ENCODE results near the gene CDH2.

CDH2 gene

DNA sequence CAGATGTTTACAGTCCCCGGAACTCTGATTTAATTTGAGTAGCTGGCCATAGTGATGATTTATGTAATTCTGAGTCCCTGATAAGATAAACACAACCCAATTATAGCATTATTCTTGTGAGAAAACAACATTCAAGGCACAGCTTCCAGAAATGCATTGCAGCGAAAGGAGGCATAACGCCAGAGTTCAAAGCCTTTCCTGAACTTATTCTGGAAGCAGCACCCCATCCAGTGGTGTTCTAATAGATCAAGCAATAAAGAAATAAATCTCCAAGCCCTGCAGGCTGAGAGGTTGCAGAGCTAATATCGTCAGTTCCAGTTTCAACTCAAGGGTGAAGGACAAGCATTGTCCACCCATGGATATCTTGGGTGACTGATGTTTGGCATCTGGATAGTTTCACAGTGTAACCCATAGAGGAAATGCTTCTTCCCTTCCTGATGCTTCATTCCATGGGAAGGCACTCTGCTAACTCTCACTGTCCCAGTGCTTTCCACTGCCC, 18.8 kb downstream of the CDH2 start:
- DNase-seq (ENCODE audit: low read depth) = no peak
- TF ChIP-seq, protein P1, sequence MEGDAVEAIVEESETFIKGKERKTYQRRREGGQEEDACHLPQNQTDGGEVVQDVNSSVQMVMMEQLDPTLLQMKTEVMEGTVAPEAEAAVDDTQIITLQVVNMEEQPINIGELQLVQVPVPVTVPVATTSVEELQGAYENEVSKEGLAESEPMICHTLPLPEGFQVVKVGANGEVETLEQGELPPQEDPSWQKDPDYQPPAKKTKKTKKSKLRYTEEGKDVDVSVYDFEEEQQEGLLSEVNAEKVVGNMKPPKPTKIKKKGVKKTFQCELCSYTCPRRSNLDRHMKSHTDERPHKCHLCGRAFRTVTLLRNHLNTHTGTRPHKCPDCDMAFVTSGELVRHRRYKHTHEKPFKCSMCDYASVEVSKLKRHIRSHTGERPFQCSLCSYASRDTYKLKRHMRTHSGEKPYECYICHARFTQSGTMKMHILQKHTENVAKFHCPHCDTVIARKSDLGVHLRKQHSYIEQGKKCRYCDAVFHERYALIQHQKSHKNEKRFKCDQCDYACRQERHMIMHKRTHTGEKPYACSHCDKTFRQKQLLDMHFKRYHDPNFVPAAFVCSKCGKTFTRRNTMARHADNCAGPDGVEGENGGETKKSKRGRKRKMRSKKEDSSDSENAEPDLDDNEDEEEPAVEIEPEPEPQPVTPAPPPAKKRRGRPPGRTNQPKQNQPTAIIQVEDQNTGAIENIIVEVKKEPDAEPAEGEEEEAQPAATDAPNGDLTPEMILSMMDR (conservative IDR thresholded peaks at IDR 0.05; ENCODE audit: low read depth, low read length) = no peak
- no peak overlapping the region for H3K4me3 ChIP-seq (ENCODE audit: low read length)

DNA sequence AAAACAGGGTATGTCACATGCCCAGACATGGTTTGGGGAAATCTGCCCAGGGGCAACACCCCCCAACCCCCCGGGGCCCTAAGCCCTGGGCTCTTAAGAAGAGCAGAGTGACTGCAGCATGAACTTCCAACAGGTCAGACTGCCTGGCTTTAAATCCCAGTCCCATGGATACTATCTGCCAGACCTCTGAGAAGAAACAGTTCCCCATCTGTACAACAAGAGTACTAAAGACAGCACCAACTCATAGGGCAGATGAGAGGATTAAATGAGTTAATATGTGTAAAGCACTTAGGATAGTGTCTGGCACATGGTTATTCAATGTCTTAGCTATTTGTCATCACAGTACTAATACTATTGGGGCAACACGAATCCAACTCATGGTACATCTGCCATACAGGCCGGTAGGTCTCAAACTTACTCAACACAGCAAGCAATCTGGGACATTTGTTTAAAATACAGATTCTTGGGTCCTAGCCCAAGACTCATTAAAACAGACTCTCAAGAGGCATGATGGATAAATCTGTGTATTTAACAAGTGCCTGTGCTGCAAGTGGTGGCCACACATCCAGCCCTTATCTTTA, 23.4 kb downstream of the CDH2 start:
- TF ChIP-seq, protein P1 (conservative IDR thresholded peaks at IDR 0.05; ENCODE audit: low read depth, low read length) = no peak
- no peak for DNase-seq (ENCODE audit: low read depth)
- no peak overlapping the region for H3K4me3 ChIP-seq (ENCODE audit: low read length)

DNA sequence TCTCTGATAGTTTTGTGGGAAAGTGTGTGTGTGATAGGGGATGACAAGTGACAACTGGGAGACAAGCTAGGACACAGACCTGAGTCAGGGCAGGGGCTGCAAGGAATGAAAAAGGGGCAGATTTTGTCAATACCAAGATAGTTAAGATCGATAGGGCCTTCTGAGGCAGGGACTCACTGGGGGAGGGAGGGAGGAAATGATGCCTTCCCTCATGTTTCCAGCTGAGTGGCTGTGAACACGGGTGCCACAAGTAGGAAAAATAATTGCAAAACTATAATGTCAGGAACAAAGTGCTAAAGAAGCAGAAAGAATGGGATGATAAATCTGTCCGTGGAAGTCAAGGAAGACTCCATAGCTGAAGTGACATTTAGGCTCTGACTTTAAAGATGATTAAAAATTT, 24.2 kb downstream of the CDH2 start:
- TF ChIP-seq, protein P1 (conservative IDR thresholded peaks at IDR 0.05; ENCODE audit: low read depth, low read length) = no peak
- DNase-seq (ENCODE audit: low read depth) = no peak

DNA sequence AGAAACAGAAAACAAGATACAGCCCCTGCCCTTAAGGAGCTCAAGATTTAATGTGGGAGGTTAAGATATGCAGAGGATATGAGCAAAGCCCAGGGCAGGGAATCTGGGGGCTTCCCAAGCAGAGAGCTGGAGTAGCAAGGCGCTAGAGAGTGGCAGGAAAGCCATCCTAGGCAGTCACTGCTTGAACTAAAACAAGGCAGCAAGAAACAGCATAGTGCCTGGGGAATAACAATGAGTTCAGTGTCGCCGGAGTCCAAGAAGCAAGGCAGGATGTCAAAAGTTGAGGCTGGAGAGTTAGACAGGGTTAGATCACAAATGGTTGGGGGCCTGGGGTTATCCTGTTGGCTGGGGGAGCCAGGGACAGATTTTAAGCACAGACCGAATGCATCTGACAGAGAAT, 24.6 kb downstream of the CDH2 start:
- H3K4me3 ChIP-seq (ENCODE audit: low read length) = no peak overlapping the region
- no peak for DNase-seq (ENCODE audit: low read depth)
- TF ChIP-seq, protein P1 (conservative IDR thresholded peaks at IDR 0.05; ENCODE audit: low read depth, low read length) = no peak

More for the DNA sequence above, 24.2 kb downstream of the CDH2 start:
- no peak overlapping the region for H3K4me3 ChIP-seq (ENCODE audit: low read length)

DNA sequence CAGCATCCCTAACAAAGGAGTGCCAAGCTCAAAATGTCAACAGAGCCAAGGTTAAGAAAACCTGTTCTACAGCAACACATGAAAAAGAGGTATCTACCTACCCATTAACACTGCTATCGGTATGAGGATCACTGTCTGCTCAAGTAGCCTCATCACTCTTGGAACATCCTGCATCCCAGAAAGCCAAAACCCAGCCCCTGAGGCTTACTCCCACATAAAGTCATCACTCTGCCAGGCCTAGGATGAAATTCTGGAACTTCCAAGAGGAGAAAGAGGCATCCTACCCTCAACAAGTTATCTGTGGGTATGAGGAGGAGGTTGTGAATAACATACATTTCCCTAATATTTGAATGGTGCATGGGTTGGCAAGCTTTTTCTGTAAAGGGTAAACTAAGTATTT, 25.5 kb downstream of the CDH2 start:
- no peak overlapping the region for H3K4me3 ChIP-seq (ENCODE audit: low read length)
- DNase-seq (ENCODE audit: low read depth) = no peak
- TF ChIP-seq, protein P1 (conservative IDR thresholded peaks at IDR 0.05; ENCODE audit: low read depth, low read length) = no peak

DNA sequence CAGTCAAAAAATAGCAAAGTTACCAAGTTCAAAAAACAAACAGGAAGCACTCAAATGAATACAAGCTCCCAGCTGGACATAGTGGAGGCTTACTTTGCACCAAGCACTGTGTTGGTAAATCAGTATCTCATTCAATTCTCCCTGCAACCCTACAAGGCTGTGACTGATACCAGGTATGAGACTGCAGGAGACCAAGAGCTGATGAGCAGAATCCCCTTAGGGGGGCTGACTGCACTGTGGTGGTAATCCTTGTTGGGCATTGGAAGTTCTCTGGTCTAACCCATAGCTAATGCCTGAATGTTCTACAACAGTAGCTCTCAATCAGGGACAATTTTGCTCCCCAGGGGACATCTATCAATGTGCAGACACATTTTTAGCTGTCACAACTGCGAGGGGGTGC, 26.0 kb downstream of the CDH2 start:
- H3K4me3 ChIP-seq (ENCODE audit: low read length) = no peak overlapping the region
- TF ChIP-seq, protein P1 (conservative IDR thresholded peaks at IDR 0.05; ENCODE audit: low read depth, low read length) = no peak
- DNase-seq (ENCODE audit: low read depth) = no peak

DNA sequence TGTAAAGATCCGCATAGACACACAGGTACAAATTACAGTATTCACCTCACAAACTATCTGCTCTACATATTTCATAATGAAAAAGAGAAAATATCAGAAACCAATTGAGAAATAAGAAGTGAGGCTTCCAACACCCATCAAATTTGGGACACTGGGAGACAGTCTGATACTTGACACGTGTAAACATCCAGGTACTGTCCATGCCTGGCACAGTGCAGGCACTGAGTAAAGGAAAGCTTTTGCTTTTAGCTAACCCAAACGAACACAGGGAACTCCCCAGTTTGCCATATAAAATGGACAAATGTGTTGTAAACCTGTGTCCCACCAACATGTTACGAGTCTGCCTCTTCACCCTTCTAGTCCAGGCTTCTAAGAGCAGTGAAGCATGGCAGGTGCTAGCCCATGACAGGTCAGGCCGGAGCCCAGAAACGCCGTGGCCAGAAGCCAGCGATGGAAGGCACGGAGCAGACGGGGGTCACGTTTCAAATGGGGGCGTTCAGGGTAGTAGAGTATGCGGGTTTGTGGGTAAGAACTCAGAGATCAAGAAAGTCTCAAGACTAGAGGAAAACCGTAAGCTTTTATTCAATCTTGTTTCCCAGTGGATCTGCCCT, 27.0 kb downstream of the CDH2 start:
- TF ChIP-seq, protein P1 (conservative IDR thresholded peaks at IDR 0.05; ENCODE audit: low read depth, low read length) = no peak
- DNase-seq (ENCODE audit: low read depth) = no peak
- H3K4me3 ChIP-seq (ENCODE audit: low read length) = no peak overlapping the region
